GM20000 (cell line): ENCODE results near the gene PGBD5.

Experiments
- DNase-seq: peaks from one replicate; pipeline ENCODE4 v3.0.0; 2012; ENCODE audit warnings: low spot score
- CTCF ChIP-seq: IDR thresholded peaks from 2 replicates; pipeline ENCODE4 v1.5.1; 2012; ENCODE audit warnings: mild to moderate bottlenecking, control low read depth; ENCODE audit errors: extremely low read depth, missing control alignments

PGBD5 gene

GRCh38 chr1:230273141-230273710 is 152.9 kb downstream of the PGBD5 start:
- TF ChIP-seq CTCF, result no peak

GRCh38 chr1:230272557-230272956 is 153.6 kb downstream of the PGBD5 start:
- TF ChIP-seq CTCF, result no peak
- DNase-seq, result no peak

More at GRCh38 chr1:230273141-230273710, 152.9 kb downstream of the PGBD5 start:
- DNase-seq, result no peak

GRCh38 chr1:230271300-230272035 is 154.7 kb downstream of the PGBD5 start:
- no peak for DNase-seq
- no peak for TF ChIP-seq CTCF

GRCh38 chr1:230270559-230271281 is 155.4 kb downstream of the PGBD5 start:
- no peak for DNase-seq
- no peak for TF ChIP-seq CTCF

GRCh38 chr1:230270185-230270558 is 156.0 kb downstream of the PGBD5 start:
- no peak for TF ChIP-seq CTCF
- no peak for DNase-seq

GRCh38 chr1:230268371-230269170 is 157.6 kb downstream of the PGBD5 start:
- DNase-seq, result peak; percentile 59
- no peak for TF ChIP-seq CTCF
